K562 (cell line): ENCODE results near the gene HES3. TPM values are rescaled to one million over a fixed set of nuclear protein-coding genes. Genes with fewer than 3 reads are reported as not detected.

Source experiments
- ATF1 ChIP-seq, 2 experiments: fragments of 450-650 bp in 1 of 2; IDR thresholded peaks; 2 replicates each; pipeline ENCODE4 v1.6.1; 2016; ENCODE audit warnings: missing compliant biosample characterization in 1 of 2, missing genetic modification characterization in 1 of 2
- DDX20 ChIP-seq: fragments of 450-650 bp; IDR thresholded peaks from 2 replicates; pipeline ENCODE4 v1.6.1; 2016; ENCODE audit warnings: missing genetic modification characterization, low read depth, mild to moderate bottlenecking, missing compliant biosample characterization, moderate library complexity
- ETS1 ChIP-seq: conservative IDR thresholded peaks from 2 replicates; pipeline ENCODE4 v1.6.1; 2011; ENCODE audit warnings: low read depth, mild to moderate bottlenecking, low read length; ENCODE audit not compliant: control insufficient read depth
- ILK ChIP-seq: fragments of 450-650 bp; IDR thresholded peaks from 2 replicates; pipeline ENCODE4 v1.6.1; 2016; ENCODE audit warnings: missing genetic modification characterization, low read depth, mild to moderate bottlenecking, missing compliant biosample characterization, moderate library complexity, borderline replicate concordance
- MGA ChIP-seq: fragments of 450-650 bp; IDR thresholded peaks from 2 replicates; pipeline ENCODE4 v1.6.1; 2016; ENCODE audit warnings: mild to moderate bottlenecking, moderate library complexity
- NCOR1 ChIP-seq: fragments of 450-650 bp; IDR thresholded peaks from 2 replicates; pipeline ENCODE4 v1.6.1; 2016; ENCODE audit warnings: mild to moderate bottlenecking, moderate library complexity
- ZFP36 ChIP-seq: fragments of 150-350 bp; IDR thresholded peaks from 2 replicates; pipeline ENCODE4 v1.6.1; 2018; ENCODE audit warnings: low read length, low read depth; ENCODE audit not compliant: partially characterized antibody
- ZNF668 ChIP-seq: fragments of 250-450 bp; sonication (Bioruptor Pico); IDR thresholded peaks from 2 replicates; pipeline ENCODE4 v1.8.0; 2022; ENCODE audit warnings: mild to moderate bottlenecking, inconsistent platforms
- polyA plus RNA-seq, 8 experiments: library from polyadenylated mRNA; depleted of rRNA in 4 of 8; stranded (reverse) in 5 of 8; unstranded in 3 of 8; fragments of >200 nt; fragmentation: Nextera tagmentation in 2 of 8; fragmentation: Illumina TruSeq in 1 of 8; extraction: Ambion mirVana in 2 of 8; extraction: Trizol in 1 of 8; gene quantifications; 2 replicates each; pipeline versions ENCODE4 v1.2.1 to v1.2.3, GENCODE V29; 2011 to 2014; ENCODE audit warnings: inconsistent platforms in 1 of 8, missing spikeins in 1 of 8
- total RNA-seq, 7 experiments: library from RNA; depleted of rRNA in 6 of 7; stranded (reverse); fragments of >200 nt in 6 of 7; fragmentation: Illumina TruSeq in 2 of 7; extraction: Trizol in 2 of 7; gene quantifications; 2 replicates each; pipeline versions ENCODE4 v1.2.1 to v1.2.3, GENCODE V29; 2011 to 2021; ENCODE audit warnings: low replicate concordance in 1 of 7

The HES3 gene
- total and polyA plus RNA-seq, 9 of the 15 experiments (the other 6 are each of a cell fraction or from before 2014, with no cell fraction given), result not detected

- no peak for TF ChIP-seq DDX20 (tag)
- TF ChIP-seq NCOR1, result no peak
- TF ChIP-seq ILK (tag), result no peak
- TF ChIP-seq ZFP36, result no peak
- no peak for TF ChIP-seq ATF1 (CRISPR knock-in tag; IDR thresholded peaks at IDR 0.05)
- 0 out of 2 replicates have a peak, but pooled peaks have one; percentile 7 for TF ChIP-seq ATF1 (tag; IDR thresholded peaks at IDR 0.05)
- no peak for TF ChIP-seq MGA
- TF ChIP-seq ETS1, result 0 out of 2 replicates have a peak, but pooled peaks have one; percentile 30
- TF ChIP-seq ZNF668 (CRISPR knock-in tag), result no peak
These were observed 33.0 kb downstream of the HES3 start (continued) for GRCh38 chr1:6276811-6277555.
